Astrocyte (in vitro differentiated cells and primary cell): Measurements from ENCODE around the gene ZNF549.

Experiments used
- CTCF ChIP-seq: IDR thresholded peaks from 2 replicates; pipeline ENCODE4 v1.5.1; 2011; ENCODE audit warnings: low read depth, mild to moderate bottlenecking, inconsistent platforms, low read length, moderate library complexity; ENCODE audit not compliant: insufficient read depth
- EZH2 ChIP-seq: IDR thresholded peaks from 2 replicates; pipeline ENCODE4 v1.6.1; 2012; ENCODE audit warnings: mild to moderate bottlenecking, low read length, inconsistent platforms; ENCODE audit not compliant: insufficient read depth

GRCh38 chr19:57560049-57560491, 32.9 kb downstream of the ZNF549 start:
- no peak for TF ChIP-seq CTCF
- TF ChIP-seq EZH2, result no peak
